Activated CD8-positive, alpha-beta T cell treated with anti-CD3 and anti-CD28 coated beads for 36 hours (primary cell): ENCODE measurements around the gene CFAP53. TPM values are rescaled to one million over a fixed set of nuclear protein-coding genes. Genes with fewer than 3 reads are reported as not detected.

Experiments
- ATAC-seq: fragments of 200-7000 bp; cut with Tn5 transposase; one replicate; pipeline ENCODE4 v1.10.0; 2021; ENCODE audit warnings: mild to moderate bottlenecking, moderate library complexity
- CTCF ChIA-PET: fragments of 350-600 bp; sonication (Branson Sonifier 250); formaldehyde crosslinking; loops from one replicate; lab custom pipeline; 2021; ENCODE audit warnings: antibody characterized with exemption; lab: Charles Lee
- POLR2A ChIA-PET: fragments of 350-600 bp; sonication (Branson Sonifier 250); formaldehyde crosslinking; loops from one replicate; lab custom pipeline; 2021; ENCODE audit warnings: antibody characterized with exemption; lab: Charles Lee
- DNase-seq: peaks from one replicate; pipeline ENCODE4 v3.0.0-alpha.2; 2020
- H3K27ac Mint-ChIP-seq: one replicate; pipeline ENCODE4 v1.8.0; 2021; ENCODE audit warnings: mild to moderate bottlenecking, mixed read lengths
- H3K27me3 Mint-ChIP-seq: one replicate; pipeline ENCODE4 v1.8.0; 2021; ENCODE audit warnings: mixed read lengths
- H3K36me3 Mint-ChIP-seq: one replicate; pipeline ENCODE4 v1.8.0; 2021; ENCODE audit warnings: low read depth, mixed read lengths
- H3K4me1 Mint-ChIP-seq: one replicate; pipeline ENCODE4 v1.8.0; 2021; ENCODE audit warnings: low read depth, mixed read lengths
- H3K4me3 Mint-ChIP-seq: one replicate; pipeline ENCODE4 v1.8.0; 2021; ENCODE audit warnings: mild to moderate bottlenecking, moderate library complexity, mixed read lengths
- H3K9me3 Mint-ChIP-seq: one replicate; pipeline ENCODE4 v1.8.0; 2021; ENCODE audit warnings: mixed read lengths
- CTCF ChIP-seq: fragments of 200-600 bp; IDR thresholded peaks from one replicate; pipeline ENCODE4 v1.8.0; 2022; ENCODE audit warnings: antibody characterized with exemption, mild to moderate bottlenecking
- intact Hi-C: fragments of 100-400 bp; cut with micrococcal nuclease; formaldehyde crosslinking; loops from one replicate; pipeline ENCODE4 v1.10.0; 2022
- total RNA-seq, 2 experiments: library from RNA; stranded (reverse); gene quantifications; one replicate each; pipeline ENCODE4 v1.2.3, GENCODE V29; 2021

CFAP53 gene
- total RNA-seq, 2 experiments from 2014 or later, result 0.27 to 0.76 TPM

- no peak overlapping the region for H3K4me3 Mint-ChIP-seq
- ATAC-seq (no peak), DNase-seq (no peak)
- H3K9me3 Mint-ChIP-seq, result no peaks in the 10 kb centered on the region
- POLR2A ChIA-PET, result no interaction called here
- no peaks in the 10 kb centered on the region for H3K36me3 Mint-ChIP-seq
- intact Hi-C loops, result no loop called here
- TF ChIP-seq CTCF, result no peak
- no peak overlapping the region for H3K27ac Mint-ChIP-seq
- H3K4me1 Mint-ChIP-seq, result no peaks in the 10 kb centered on the region
- CTCF ChIA-PET, result interaction anchor here (0.9 kb wide), 1 partner anchor 20 kb away, joined by 4 read pairs; no protein-coding TSS in a partner anchor
- peaks cover 26% of the 10 kb centered on the region for H3K27me3 Mint-ChIP-seq
These were observed 86.8 kb downstream of the CFAP53 start for GRCh38 chr18:50179465-50179864.

DNA sequence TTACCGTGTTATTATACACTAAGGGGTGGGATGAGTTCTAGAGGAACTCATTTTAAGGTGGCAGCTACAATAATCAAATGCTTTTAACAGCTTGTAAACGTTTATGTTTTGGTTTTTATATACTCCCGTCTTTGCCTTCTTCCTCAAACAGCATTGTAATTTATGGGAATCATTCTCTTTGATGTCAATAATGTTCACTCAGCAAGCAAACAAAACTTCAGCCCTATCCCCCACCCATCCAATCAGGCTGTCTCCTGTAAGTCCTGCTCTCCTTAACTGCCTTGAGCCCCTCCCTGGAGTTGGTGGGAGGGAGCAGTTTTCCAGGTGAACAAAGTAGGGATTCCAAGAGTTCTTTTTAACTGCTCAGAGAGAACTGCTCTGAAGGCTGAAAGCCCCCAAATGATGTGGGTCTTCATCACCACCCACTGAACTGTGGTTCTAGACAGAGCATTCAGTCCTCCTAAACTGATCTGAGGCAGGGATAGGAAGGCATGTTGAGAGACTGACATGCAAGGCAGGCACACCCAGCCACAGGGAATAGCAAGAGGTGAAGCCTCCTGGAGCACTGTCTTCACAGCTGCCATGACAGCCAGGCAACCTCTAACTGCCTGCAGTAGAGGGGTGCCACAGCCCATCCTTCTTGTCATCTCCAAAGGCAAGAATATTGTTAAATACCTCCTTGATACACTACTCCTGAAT lies 88.9 kb downstream of the CFAP53 start:
- CTCF ChIA-PET, result interaction anchor here (0.7 kb wide), 1 partner anchor 18 kb away, joined by 3 read pairs; the partner anchor contains the start of gene MYO5B
- peaks cover 19% of the 10 kb centered on the region for H3K27me3 Mint-ChIP-seq

More for the DNA sequence above, 88.9 kb downstream of the CFAP53 start:
- intact Hi-C loops, result no loop called here
- no peak for TF ChIP-seq CTCF
- Mint-ChIP-seq H3K4me3 (no peak overlapping the region), H3K27ac (no peak overlapping the region), H3K9me3 (no peaks in the 10 kb centered on the region), H3K36me3 (no peaks in the 10 kb centered on the region), H3K4me1 (no peaks in the 10 kb centered on the region)
- DNase-seq (no peak), ATAC-seq (no peak)
- POLR2A ChIA-PET, result no interaction called here

Other genes starting within 250 kb of the CFAP53 start
- under 1 TPM in 1 of 2 experiments, not detected in 1; 0.09 TPM for gene MYO5B, start 71.3 kb downstream of the CFAP53 start, total RNA-seq
- 10 to 100 TPM; 67.4 to 69.0 TPM for gene MBD1, start 15.0 kb upstream of the CFAP53 start, total RNA-seq
- 10 to 100 TPM; 87.0 to 88.0 TPM for gene CXXC1, start 21.2 kb upstream of the CFAP53 start, total RNA-seq
- gene SKA1, start 108.6 kb upstream of the CFAP53 start, total RNA-seq, result 10 to 100 TPM; 29.4 to 32.2 TPM